GM21529 (cell line): Measurements from ENCODE around the gene APOBEC3B.
A peak's percentile ranks its signal among the peaks of the same experiment; 100 is the strongest.
"Not testable (repeated sequence)": the region's sequence is repeated elsewhere in the genome, so short reads cannot be mapped to it uniquely, and the experiment has no call there.

Source experiments
- ATAC-seq: cut with Tn5 transposase; IDR thresholded peaks from one replicate; pipeline ENCODE4 v1.9.1; 2021; ENCODE audit not compliant: unreplicated experiment

APOBEC3B gene

GRCh38 chr22:38987171-38987895, 5.2 kb downstream of the APOBEC3B start:
- ATAC-seq = no peak

GRCh38 chr22:38989466-38989865, 7.3 kb downstream of the APOBEC3B start:
- no peak for ATAC-seq

DNA sequence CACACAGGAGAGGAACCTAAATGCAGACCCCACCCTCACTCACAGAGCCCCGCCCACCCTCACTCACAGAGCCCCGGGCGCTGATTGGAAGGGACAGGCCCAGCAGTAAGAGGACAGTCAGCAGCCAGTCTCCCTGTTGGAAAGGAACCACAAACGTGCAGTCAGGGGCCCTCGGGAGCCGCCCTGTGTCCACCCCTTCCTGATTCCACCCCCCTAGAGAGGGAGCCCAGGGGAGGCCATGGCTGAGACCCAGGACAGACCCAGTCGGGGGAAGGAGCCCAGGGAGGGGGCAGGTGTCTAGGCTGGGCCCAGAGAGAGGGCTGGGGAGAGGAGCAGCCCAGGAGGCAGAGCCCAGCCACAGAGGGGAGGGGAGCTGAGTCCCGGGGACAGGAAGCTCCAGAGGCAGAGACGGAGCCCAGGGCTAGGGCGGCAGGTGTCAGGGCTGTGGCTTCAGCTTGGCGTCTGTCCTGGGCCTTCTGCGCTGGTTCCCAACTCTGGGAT, 10.8 kb downstream of the APOBEC3B start:
- not testable (repeated sequence) for ATAC-seq

GRCh38 chr22:38996105-38996504, 14.0 kb downstream of the APOBEC3B start:
- no peak for ATAC-seq

- no peak for ATAC-seq
These were observed 15.4 kb downstream of the APOBEC3B start for GRCh38 chr22:38997518-38997917.

GRCh38 chr22:39003165-39003638, 21.1 kb downstream of the APOBEC3B start:
- ATAC-seq = peak; percentile 67

GRCh38 chr22:39007177-39007576, 25.0 kb downstream of the APOBEC3B start:
- no peak for ATAC-seq

DNA sequence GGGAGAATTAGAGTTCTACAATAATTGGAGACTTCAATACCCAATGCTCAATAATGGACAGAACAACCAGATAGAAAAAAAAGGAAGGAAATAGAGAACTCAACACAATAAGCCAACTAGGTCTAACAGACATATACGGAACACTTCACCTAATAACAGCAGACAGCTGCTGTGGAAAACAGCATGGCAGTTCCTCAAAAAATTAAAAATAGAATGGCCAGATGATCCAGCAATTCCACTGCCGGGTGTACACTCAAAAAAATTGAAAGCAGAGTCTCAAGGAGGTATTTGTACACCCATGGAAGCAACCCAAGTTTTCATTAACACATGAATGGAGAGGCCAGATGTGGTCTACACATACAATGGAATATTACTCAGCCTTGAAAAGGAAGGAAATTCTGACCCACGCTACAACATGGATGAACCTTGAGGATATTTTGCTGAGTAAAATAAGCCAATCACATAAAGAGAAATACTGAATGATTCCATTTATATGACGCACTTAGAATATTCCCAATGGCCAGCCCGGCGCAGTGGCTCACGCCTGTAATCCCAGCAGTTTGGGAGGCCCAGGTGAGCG, 26.2 kb downstream of the APOBEC3B start:
- ATAC-seq = not testable (repeated sequence)

GRCh38 chr22:39010946-39011345, 28.8 kb downstream of the APOBEC3B start:
- no peak for ATAC-seq

DNA sequence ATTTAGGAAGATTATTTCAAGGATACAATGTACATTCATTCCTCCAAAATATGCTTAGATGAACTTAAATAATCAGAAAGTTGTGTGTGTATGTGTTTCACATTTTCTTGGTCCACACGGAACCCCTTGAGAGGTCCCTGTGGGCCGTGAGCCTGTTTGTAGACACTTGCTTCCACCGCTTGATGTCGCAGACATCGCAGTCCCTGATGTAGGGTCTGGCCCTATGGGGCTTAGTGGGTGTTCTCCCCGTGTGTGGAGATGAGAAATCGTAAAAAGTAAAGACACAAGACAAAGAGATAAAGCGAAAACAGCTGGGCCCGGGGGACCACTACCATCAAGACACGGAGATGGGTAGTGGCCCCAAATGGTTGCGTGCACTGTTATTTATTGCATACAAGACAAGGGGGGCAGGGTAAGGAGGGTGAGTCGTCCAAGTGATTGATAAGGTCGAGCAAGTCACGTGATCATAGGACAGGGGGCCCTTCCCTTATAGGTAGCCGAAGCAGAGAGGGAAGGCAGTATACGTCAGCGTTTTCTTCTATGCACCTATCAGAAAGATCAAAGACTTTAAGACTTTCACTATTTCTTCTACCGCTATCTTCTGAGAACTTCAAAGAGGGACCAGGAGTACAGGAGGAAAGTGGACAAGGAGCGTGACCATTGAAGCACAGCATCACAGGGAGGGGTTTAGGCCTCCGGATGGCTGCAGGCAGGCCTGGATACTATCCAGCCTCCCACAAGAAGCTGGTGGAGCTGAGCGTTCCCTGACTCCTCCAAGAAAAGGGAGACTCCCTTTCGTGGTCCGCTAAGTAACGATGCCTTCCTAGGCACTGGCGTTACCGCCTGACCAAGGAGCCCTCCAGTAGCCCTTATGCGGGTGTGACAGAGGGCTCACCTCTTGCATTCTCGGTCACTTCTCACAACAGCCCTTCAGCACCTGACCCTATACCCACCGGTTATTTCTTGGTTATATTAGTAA, 30.7 kb downstream of the APOBEC3B start:
- ATAC-seq = no peak

DNA sequence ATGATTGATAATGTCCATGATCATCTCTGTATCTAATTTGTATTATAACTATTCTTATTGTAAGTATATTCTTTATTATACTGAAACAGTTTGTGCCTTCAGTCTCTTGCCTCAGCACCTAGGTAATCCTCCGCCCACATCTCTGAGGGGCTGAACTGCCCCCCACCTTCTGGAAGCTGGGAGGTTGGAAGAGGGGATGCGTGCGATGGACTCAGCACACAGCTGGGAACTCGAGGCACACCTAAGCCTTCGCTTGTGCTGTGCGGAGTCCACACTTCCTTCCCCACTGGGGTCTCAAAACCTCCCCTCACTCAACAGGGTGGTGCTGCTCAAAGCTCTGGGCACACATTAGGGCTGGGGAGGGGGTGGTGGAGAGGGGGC, 31.4 kb downstream of the APOBEC3B start:
- ATAC-seq = not testable (repeated sequence)

DNA sequence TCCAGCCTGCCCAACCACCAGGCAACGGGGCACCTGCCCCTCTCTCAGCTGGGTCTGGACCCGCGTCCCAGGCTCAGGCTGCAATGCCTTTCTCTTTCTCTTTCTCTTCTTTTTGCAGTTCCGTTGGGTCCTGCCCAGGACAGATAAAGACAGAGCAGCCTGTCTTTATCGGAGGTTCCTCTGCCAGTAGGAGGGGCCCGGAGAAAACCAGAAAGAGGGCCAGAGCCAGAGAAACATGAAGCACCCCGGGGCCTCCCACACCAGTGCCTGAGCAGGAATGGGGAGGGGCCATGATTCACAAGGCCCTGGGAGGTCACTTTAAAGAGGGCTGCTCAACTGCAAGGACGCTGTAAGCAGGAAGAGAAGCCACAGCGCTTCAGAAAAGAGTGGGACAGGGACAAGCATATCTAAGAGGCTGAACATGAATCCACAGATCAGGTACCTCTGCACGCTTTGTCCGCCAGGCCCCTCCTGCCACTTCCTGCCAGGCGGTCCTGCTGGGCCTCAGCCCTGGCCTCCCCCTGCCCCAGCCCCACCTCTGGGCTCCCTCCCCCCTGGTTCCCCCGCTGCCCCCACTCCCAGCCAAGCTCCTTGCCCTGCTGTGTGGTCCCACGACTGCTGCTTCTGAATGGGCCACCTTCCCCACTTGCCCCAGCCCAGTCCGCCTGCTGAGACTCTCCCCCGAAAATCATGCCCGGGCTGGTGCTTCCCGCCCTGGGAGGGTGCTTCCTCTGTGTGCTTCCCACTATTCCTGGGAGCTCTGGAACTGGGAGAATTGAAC, 32.0 kb downstream of the APOBEC3B start, which contains the start of gene APOBEC3C:
APOBEC3C (plus strand) TSS at position 316 of the 781 bp plus-strand sequence; CDS start at position 422, 106 bp downstream.
- peak; percentile 85 for ATAC-seq

- ATAC-seq = not testable (repeated sequence)
These were observed 32.6 kb downstream of the APOBEC3B start for GRCh38 chr22:39014723-39015121.

GRCh38 chr22:39016592-39016991, 34.4 kb downstream of the APOBEC3B start:
- ATAC-seq = no peak

DNA sequence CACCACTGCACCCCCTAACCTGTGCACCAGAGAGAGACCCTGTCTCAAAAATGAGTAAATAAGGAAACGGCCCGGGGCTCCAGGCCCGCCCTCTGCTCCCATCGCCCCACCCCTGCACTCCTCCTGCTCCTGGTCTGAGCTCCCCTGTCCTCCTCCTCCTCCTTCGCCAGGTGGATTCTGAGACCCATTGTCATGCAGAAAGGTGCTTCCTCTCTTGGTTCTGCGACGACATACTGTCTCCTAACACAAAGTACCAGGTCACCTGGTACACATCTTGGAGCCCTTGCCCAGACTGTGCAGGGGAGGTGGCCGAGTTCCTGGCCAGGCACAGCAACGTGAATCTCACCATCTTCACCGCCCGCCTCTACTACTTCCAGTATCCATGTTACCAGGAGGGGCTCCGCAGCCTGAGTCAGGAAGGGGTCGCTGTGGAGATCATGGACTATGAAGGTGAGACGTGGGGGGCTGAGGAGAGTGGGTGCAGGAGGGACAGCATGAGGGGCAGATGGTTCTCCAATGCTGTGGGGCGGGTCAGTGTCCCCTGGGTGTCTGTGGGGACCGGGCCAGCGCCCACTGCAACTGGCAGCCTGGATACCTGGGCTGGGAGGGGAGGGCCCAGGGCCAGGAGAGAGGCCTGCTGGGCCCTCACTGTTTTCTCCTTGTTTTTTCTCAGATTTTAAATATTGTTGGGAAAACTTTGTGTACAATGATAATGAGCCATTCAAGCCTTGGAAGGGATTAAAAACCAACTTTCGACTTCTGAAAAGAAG, 35.6 kb downstream of the APOBEC3B start:
- ATAC-seq = no peak

- peak; percentile 8 for ATAC-seq
These were observed 38.0 kb downstream of the APOBEC3B start for GRCh38 chr22:39020021-39020651.

GRCh38 chr22:39021552-39022250, 39.6 kb downstream of the APOBEC3B start:
- no peak for ATAC-seq

- no peak for ATAC-seq
These were observed 42.6 kb downstream of the APOBEC3B start for GRCh38 chr22:39024519-39025308.
